HG03135 (cell line): ENCODE data around the gene CNKSR3.

Source experiments
- ATAC-seq: cut with Tn5 transposase; IDR thresholded peaks from one replicate; pipeline ENCODE4 v1.9.1; 2021; ENCODE audit warnings: mild to moderate bottlenecking, moderate library complexity; ENCODE audit not compliant: unreplicated experiment

Gene CNKSR3

DNA sequence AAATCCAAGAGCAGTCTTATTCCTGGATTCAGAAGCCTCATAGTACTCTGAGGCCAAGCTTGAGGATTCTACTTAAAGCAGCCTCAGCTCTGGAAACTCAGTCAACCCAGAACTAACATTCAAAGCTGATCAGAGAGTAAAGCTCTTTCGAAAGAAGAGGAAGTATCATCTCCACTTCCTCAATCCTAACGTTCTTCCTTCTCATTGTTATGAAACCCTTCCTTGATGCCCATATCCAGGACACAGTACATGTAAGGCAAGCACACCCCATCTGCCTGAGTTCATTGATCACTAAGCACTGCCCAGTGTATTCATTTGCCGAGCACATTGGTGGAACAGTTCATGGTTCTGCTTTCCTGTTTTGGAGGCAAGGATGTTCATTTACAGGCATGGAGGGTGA lies 153.8 kb downstream of the CNKSR3 start, which contains the start of gene IPCEF1:
TSS of gene IPCEF1 (minus strand) at position 114 of the 400 bp plus-strand sequence. CDS start 90,856 bp downstream, outside the sequence.
- ATAC-seq, result no peak

DNA sequence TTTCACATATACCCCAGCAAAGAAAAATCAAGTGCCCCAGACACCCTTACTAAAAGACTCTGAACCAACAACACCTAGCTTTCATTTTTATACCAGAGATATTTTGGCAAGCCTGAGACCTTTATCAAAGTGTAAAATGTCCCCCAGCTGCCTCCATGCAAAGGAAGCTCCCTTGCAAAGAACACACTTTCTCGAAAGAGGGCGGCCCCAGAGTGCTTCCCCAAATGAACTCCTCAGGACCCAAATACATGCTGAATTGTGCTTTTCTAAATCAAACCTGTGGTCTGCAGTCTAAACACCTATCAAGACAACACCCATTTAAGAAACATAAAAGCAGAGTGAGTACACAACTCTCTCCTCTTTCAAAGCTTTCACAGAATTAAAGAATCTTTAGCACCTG lies 154.4 kb downstream of the CNKSR3 start:
- ATAC-seq, result no peak

DNA sequence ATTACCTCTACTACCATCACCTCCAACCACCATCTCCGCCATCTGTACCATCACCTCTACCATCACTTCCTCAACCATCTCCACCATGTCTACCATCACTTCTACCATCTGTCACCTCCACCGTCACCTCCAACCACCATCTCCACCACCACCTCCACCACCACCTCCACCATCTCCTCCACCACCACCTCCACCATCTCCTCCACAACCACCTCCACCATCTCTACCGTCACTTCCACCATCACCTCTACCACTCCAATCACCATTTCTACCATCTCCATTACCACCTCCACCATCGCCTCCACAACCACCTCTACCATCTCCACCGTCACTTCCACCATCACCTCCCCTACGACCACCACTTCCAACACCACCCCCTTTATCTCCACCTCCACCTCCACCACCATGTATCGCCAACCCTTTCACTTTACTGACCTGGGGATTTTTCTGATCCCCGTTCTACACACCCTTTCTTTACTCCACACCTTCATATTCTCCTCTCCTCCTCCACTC lies 156.2 kb downstream of the CNKSR3 start:
- no peak for ATAC-seq

DNA sequence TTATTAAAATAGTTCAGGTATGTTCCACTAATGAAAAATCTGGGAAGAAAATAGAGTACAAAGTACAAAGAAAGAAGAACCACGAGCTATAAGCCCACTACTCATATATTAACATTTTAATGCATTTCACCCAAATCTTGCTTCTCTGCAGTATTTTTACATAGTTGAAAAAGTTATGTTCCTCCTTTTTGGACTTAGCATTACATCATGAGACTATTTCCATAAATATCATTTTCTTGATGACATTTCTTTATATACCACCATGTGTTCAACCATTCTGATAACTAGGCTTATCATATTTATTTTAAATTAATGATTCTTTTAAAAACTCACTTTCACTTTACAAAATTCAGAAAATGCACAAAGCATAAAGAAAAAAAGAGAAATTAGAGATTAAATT lies 156.9 kb downstream of the CNKSR3 start:
- no peak for ATAC-seq

DNA sequence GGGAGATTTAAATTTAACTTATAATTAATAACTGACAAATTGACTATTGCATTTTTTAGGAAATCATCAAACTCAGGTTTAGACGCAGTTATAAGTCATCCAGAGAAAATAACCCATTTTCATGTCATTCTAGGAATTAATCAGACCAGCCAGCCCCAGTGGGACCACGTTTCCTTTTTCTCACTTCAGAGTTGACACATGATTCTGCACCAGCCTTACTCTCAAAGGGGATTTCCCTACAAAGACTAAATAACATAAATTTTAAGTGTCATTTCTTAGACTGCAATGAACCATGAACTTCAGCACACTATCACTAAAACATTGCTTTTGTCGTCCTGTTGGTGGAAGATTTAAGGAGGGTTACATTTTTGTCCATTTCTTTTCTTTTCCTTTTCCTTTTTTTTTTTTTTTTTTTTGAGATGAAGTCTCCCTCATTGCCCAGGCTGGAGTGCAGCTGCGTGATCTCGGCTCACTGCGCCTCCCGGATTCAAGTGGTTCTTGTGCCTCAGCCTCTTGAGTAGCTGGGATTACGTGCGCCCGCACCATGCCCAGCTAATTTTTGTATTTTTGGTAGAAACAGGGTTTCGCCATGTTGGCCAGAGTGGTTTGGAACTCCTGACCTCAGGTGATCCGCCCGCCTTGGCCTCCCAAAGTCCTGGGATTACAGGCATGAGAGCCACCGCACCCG lies 157.4 kb downstream of the CNKSR3 start:
- peak; percentile 57 for ATAC-seq

DNA sequence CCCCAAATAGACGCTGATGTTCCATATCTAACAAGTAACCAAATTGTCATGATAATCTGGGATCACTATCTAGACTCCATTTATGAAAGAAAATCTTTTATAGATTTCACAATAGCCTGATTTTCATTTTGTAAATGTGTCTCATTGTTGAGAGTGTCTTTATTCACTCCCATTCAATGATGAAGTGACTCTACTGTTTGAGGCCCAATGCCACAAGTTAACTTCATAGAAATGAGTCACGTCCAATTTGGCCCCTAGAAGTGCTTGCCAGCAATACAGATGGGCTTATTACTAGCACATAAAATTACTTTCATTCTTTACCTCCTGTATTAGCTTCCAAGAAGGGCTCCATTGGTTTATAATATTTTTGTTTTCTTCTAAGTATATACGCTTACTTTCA lies 160.2 kb downstream of the CNKSR3 start:
- ATAC-seq, result no peak

DNA sequence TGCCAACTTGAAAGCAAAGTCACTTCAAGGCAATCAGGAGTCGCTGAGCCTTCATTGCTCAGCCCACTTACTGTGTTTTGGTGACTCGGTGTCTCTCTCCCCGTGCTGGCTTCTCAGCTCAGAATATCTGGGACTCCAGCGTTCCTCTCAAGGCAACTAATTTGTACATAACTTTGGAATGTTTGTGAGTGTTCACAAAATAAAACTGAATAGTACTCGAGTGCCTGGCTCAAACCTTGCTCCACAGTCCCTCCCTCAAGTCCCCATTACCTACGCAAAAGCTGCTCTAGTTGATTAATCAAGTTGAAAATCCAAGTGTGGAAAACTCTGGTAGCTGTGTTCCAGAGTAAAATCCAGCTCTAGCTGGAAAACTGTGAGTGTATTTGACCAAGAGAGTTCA lies 162.5 kb downstream of the CNKSR3 start:
- no peak for ATAC-seq

DNA sequence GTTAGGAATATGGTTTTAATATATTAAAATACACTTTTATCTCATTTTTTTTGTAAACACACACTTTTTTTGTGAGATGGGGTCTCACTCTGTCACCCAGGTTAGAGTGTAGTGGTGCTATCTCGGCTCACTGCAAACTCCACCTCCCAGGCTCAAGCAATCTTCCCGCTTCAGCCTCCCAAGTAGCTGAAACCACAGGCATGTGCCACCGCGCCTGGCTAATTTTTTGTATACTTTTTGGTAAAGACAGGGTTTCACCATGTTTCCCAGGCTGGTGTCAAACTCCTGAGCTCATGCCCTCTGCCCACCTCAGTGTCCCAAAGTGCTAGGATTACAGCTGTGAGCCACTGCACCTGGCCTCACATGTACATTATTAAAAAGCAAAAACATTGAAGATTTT lies 164.7 kb downstream of the CNKSR3 start:
- ATAC-seq, result no peak

DNA sequence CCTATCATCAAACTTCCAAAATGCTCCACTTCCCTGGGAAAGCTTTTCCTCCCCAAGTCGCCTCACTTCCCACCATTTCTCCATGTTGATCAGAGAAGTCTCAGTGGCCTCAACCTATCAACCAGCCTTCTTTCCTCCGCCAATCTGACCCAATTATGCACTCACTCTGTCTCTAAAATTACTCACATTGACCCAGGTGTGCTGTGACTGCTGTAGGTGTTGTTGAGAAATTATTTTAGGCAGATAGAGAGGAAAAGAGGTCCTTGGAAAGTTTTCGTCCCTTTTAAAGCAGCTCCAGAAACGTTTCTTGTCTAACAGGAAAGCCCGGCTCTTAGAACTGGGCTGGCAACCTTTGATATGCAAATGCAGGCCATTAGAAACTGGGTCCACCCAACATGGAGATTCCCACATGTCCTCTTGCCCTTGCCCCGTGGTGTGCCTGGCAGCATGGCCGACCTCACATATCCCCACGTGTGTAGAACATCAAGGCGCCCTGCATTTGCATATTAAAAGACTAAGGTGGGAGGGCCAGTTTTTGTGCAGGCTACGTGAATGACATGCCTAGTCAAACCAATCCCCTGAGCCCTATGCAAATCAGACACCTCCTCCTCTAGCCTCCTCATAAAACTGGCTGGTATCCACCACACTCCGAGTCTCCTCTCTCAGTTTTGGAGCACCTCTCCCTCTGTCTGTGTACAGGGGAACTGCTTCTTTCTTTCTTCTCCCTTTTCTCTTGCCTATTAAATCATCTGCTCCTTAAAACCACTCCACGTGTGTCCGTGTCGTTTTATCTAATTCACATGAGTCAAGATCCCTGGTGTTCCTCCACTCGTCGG lies 166.8 kb downstream of the CNKSR3 start:
- ATAC-seq, result no peak

DNA sequence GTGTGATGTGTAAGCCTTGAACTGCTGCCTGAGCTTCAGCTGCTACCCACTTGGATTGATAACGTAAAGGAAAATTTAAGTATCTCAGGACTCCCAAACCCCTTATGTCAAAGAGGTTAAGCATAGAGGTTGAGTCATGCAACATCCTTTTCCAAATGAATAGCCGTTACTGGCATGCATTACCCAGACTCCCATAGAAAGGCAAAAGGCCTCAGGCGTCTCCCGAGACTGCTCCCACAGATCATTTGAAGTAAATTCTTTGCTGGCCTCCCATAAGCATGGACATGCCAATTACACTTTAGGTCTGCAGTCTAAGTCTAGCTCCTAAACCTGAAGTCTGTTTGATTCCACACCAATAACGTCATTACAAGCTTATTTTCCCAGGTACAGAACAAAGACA lies 168.6 kb downstream of the CNKSR3 start:
- ATAC-seq, result no peak

DNA sequence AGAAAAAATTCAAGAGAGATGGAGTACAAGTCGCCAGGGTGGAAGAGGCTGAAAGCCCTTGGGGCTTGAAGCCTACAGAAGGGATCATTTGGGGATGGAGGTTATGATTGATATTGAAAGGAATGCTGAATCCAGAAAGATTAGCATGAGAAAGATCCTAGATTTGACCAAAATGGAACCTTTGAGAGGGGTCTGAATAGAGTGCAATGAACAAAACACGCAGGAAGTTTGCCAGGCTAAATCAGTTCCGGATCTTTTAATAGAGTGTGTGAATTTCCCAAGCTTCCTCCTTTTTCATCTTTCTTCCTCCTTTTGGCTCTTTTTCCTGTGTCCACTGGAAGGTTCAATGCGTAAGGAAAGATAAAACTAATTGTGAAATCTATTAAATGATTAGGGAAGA lies 169.1 kb downstream of the CNKSR3 start:
- ATAC-seq, result no peak
